HG03064 (cell line): Measurements from ENCODE around the gene LRRC26.

ENCODE experiments used
- ATAC-seq: cut with Tn5 transposase; IDR thresholded peaks from one replicate; pipeline ENCODE4 v1.9.1; 2021; ENCODE audit warnings: low read depth; ENCODE audit not compliant: unreplicated experiment

LRRC26 gene

GRCh38 chr9:137157618-137158415 is 12.0 kb downstream of the LRRC26 start:
- ATAC-seq: no peak

GRCh38 chr9:137156567-137157375 is 13.1 kb downstream of the LRRC26 start:
- no peak for ATAC-seq

- no peak for ATAC-seq
Measured at GRCh38 chr9:137152844-137153405, 16.9 kb downstream of the LRRC26 start.

- ATAC-seq: peak; percentile 39
Measured at GRCh38 chr9:137150617-137151457, 19.0 kb downstream of the LRRC26 start.

- peak; percentile 14 for ATAC-seq
Measured at GRCh38 chr9:137149942-137150616, 19.8 kb downstream of the LRRC26 start.

- no peak for ATAC-seq
Measured at GRCh38 chr9:137149363-137149762, 20.5 kb downstream of the LRRC26 start.

- no peak for ATAC-seq
Measured at GRCh38 chr9:137148661-137149060, 21.2 kb downstream of the LRRC26 start.

- no peak for ATAC-seq
Measured at GRCh38 chr9:137148242-137148641, 21.6 kb downstream of the LRRC26 start.

- no peak for ATAC-seq
Measured at GRCh38 chr9:137147793-137148160, 22.1 kb downstream of the LRRC26 start.

GRCh38 chr9:137147091-137147792 is 22.6 kb downstream of the LRRC26 start:
- no peak for ATAC-seq

- ATAC-seq: no peak
Measured at GRCh38 chr9:137146527-137146918, 23.3 kb downstream of the LRRC26 start.

- no peak for ATAC-seq
Measured at GRCh38 chr9:137145731-137146526, 23.9 kb downstream of the LRRC26 start.

GRCh38 chr9:137143459-137143858 is 26.4 kb downstream of the LRRC26 start:
- ATAC-seq: no peak

GRCh38 chr9:137141976-137142936 is 27.6 kb downstream of the LRRC26 start:
- no peak for ATAC-seq

- no peak for ATAC-seq
Measured at GRCh38 chr9:137141050-137141810, 28.6 kb downstream of the LRRC26 start.

- no peak for ATAC-seq
Measured at GRCh38 chr9:137140151-137141012, 29.5 kb downstream of the LRRC26 start.
